ENCODE data around the gene LRRIQ4.

The LRRIQ4 gene

GRCh38 chr3:169772897-169773816, 39.5 kb upstream of the LRRIQ4 start, which contains the start of gene MYNN:
TSS of gene MYNN (plus strand) at chr3:169773396. CDS start at chr3:169774296, 900 bp downstream.
- no peak for TF ChIP-seq EZH2 (IDR thresholded peaks at IDR 0.05; ENCODE audit: borderline replicate concordance, low read length)
- TF ChIP-seq CTCF (IDR thresholded peaks at IDR 0.05; ENCODE audit: low read length) = no peak; the same call in 1 of the 2 replicates
- H3K9me2 ChIP-seq (ENCODE audit: low read depth, low read length) = no peaks in the 10 kb centered on the region
- H3F3A ChIP-seq (ENCODE audit: insufficient read depth, low read length) = peaks cover 20% of the 10 kb centered on the region
- H3K36me3 ChIP-seq (ENCODE audit: insufficient read depth, low read length) = peaks cover 39% of the 10 kb centered on the region
- H3K27me3 ChIP-seq (ENCODE audit: insufficient read depth, low read length) = no peaks in the 10 kb centered on the region
- peak within 1 kb of the TSS; percentile 82 for H3K9ac ChIP-seq (ENCODE audit: low read length)
- peaks cover 27% of the 10 kb centered on the region for H3K4me1 ChIP-seq (ENCODE audit: insufficient read depth, low read length, severe bottlenecking)
- no peaks in the 10 kb centered on the region for H4K20me1 ChIP-seq (ENCODE audit: insufficient read depth, low read length)
- no peaks in the 10 kb centered on the region for H3K9me3 ChIP-seq (ENCODE audit: low read length)
- peak within 1 kb of the TSS; percentile 71 for H3K4me3 ChIP-seq (ENCODE audit: low read depth, low read length, poor library complexity, severe bottlenecking)
- H3K4me2 ChIP-seq (ENCODE audit: low read length) = peak within 1 kb of the TSS; percentile 82
- peaks cover 28% of the 10 kb centered on the region for H3K79me2 ChIP-seq (ENCODE audit: insufficient read depth, low read length)
- peak within 1 kb of the TSS; percentile 95 for H3K27ac ChIP-seq (ENCODE audit: low read depth, low read length, poor library complexity, severe bottlenecking)
- no peak within 1 kb of the TSS for H2AFZ ChIP-seq (ENCODE audit: low read length)

GRCh38 chr3:169774186-169774585, 38.5 kb upstream of the LRRIQ4 start:
- H3F3A ChIP-seq (ENCODE audit: insufficient read depth, low read length) = peaks cover 15% of the 10 kb centered on the region
- H3K36me3 ChIP-seq (ENCODE audit: insufficient read depth, low read length) = peaks cover 50% of the 10 kb centered on the region
- peaks cover 28% of the 10 kb centered on the region for H3K79me2 ChIP-seq (ENCODE audit: insufficient read depth, low read length)
- no peaks in the 10 kb centered on the region for H4K20me1 ChIP-seq (ENCODE audit: insufficient read depth, low read length)
- no peak overlapping the region for H2AFZ ChIP-seq (ENCODE audit: low read length)
- peaks cover 27% of the 10 kb centered on the region for H3K4me1 ChIP-seq (ENCODE audit: insufficient read depth, low read length, severe bottlenecking)
- peak overlapping the region; percentile 71 for H3K4me3 ChIP-seq (ENCODE audit: low read depth, low read length, poor library complexity, severe bottlenecking)
- no peaks in the 10 kb centered on the region for H3K9me2 ChIP-seq (ENCODE audit: low read depth, low read length)
- peak overlapping the region; percentile 82 for H3K9ac ChIP-seq (ENCODE audit: low read length)
- peak overlapping the region; percentile 6 for H3K27ac ChIP-seq (ENCODE audit: low read depth, low read length, poor library complexity, severe bottlenecking)
- TF ChIP-seq CTCF (IDR thresholded peaks at IDR 0.05; ENCODE audit: low read length) = no peak
- no peak for TF ChIP-seq EZH2 (IDR thresholded peaks at IDR 0.05; ENCODE audit: borderline replicate concordance, low read length)
- H3K27me3 ChIP-seq (ENCODE audit: insufficient read depth, low read length) = no peaks in the 10 kb centered on the region
- no peaks in the 10 kb centered on the region for H3K9me3 ChIP-seq (ENCODE audit: low read length)
- H3K4me2 ChIP-seq (ENCODE audit: low read length) = peak overlapping the region; percentile 82

- no peaks in the 10 kb centered on the region for H3F3A ChIP-seq (ENCODE audit: insufficient read depth, low read length)
- H3K27me3 ChIP-seq (ENCODE audit: insufficient read depth, low read length) = no peaks in the 10 kb centered on the region
- peaks cover 28% of the 10 kb centered on the region for H3K79me2 ChIP-seq (ENCODE audit: insufficient read depth, low read length)
- no peak overlapping the region for H3K9ac ChIP-seq (ENCODE audit: low read length)
- H4K20me1 ChIP-seq (ENCODE audit: insufficient read depth, low read length) = no peaks in the 10 kb centered on the region
- no peaks in the 10 kb centered on the region for H3K9me3 ChIP-seq (ENCODE audit: low read length)
- no peak overlapping the region for H3K4me3 ChIP-seq (ENCODE audit: low read depth, low read length, poor library complexity, severe bottlenecking)
- no peak for TF ChIP-seq EZH2 (IDR thresholded peaks at IDR 0.05; ENCODE audit: borderline replicate concordance, low read length)
- TF ChIP-seq CTCF (IDR thresholded peaks at IDR 0.05; ENCODE audit: low read length) = no peak
- no peak overlapping the region for H2AFZ ChIP-seq (ENCODE audit: low read length)
- H3K4me1 ChIP-seq (ENCODE audit: insufficient read depth, low read length, severe bottlenecking) = peaks cover 23% of the 10 kb centered on the region
- H3K9me2 ChIP-seq (ENCODE audit: low read depth, low read length) = no peaks in the 10 kb centered on the region
- peaks cover 85% of the 10 kb centered on the region for H3K36me3 ChIP-seq (ENCODE audit: insufficient read depth, low read length)
- no peak overlapping the region for H3K27ac ChIP-seq (ENCODE audit: low read depth, low read length, poor library complexity, severe bottlenecking)
- no peak overlapping the region for H3K4me2 ChIP-seq (ENCODE audit: low read length)
Observed at GRCh38 chr3:169777822-169778221, 34.8 kb upstream of the LRRIQ4 start.

All from OCI-LY1 (cell line).